ENCODE measurements around the gene EIF5AL1. TPM values are rescaled to one million over a fixed set of nuclear protein-coding genes. Genes with fewer than 3 reads are reported as not detected.
"Not testable (repeated sequence)": the region's sequence is repeated elsewhere in the genome, so short reads cannot be mapped to it uniquely, and the experiment has no call there.

EIF5AL1 gene
- total and polyA plus RNA-seq, 2 of the 13 experiments (the other 11 are each of a cell fraction or from before 2014, with no cell fraction given), result 0.22 to 0.50 TPM

GRCh38 chr10:79503787-79504186 is 8.5 kb upstream of the EIF5AL1 start:
- H3K4me2 ChIP-seq (ENCODE audit: low read depth, low read length); H3K4me1 ChIP-seq (ENCODE audit: insufficient read depth, low read length); H3K27ac ChIP-seq (ENCODE audit: extremely low read length, insufficient read depth, low read length); H3K9ac ChIP-seq (ENCODE audit: insufficient read depth, low read depth, low read length); H3K36me3 ChIP-seq (replicated peaks in 1 of 2; ENCODE audit: control insufficient read depth in 1 of 2, insufficient read depth in 2 of 2, low read length in 2 of 2); in situ Hi-C loops (cut with HindIII; ENCODE audit: extremely low pct_ligation_motif_present, low pct_unique_long_range_greater_than_20kb); H2AFZ ChIP-seq (ENCODE audit: low read length); POLR2A ChIA-PET; DNase-seq (ENCODE audit: low spot score); CTCF ChIA-PET (ENCODE audit: low intra/inter-chr PET ratio, low total read pairs); BruUV-seq (replicated peaks); intact Hi-C loops (cut with micrococcal nuclease; ENCODE audit: unreplicated experiment); H3K4me3 ChIP-seq (replicated peaks in 1 of 3; ENCODE audit: insufficient read depth in 1 of 3, low read depth in 2 of 3, low read length in 3 of 3); H3K9me3 ChIP-seq (ENCODE audit: low read length); ATAC-seq; H4K20me1 ChIP-seq (ENCODE audit: insufficient read depth, low read length); H3K79me2 ChIP-seq (ENCODE audit: insufficient read depth, low read length): not testable (repeated sequence)
- FAIRE-seq, result peak; percentile 56
- peaks cover 0 to 19% of the 10 kb centered on the region in 2 experiments; a peak in 3 of 5 replicates for H3K27me3 ChIP-seq (ENCODE audit: control insufficient read depth in 1 of 2, insufficient read depth in 2 of 2, low read length in 2 of 2)
- WGBS (ENCODE audit: low lambda C conversion rate), result 0% methylated on average over 4 of the region's 4 CpGs

- H3K79me2 ChIP-seq (ENCODE audit: insufficient read depth, low read length); H3K4me2 ChIP-seq (ENCODE audit: low read depth, low read length); H2AFZ ChIP-seq (ENCODE audit: low read length); FAIRE-seq; H3K9me3 ChIP-seq (ENCODE audit: low read length); H3K27ac ChIP-seq (ENCODE audit: extremely low read length, insufficient read depth, low read length); H3K36me3 ChIP-seq (replicated peaks in 1 of 2; ENCODE audit: control insufficient read depth in 1 of 2, insufficient read depth in 2 of 2, low read length in 2 of 2); CTCF ChIA-PET (ENCODE audit: low intra/inter-chr PET ratio, low total read pairs); intact Hi-C loops (cut with micrococcal nuclease; ENCODE audit: unreplicated experiment); H3K9ac ChIP-seq (ENCODE audit: insufficient read depth, low read depth, low read length); H3K4me1 ChIP-seq (ENCODE audit: insufficient read depth, low read length); BruUV-seq (replicated peaks); DNase-seq (ENCODE audit: low spot score); ATAC-seq; H3K4me3 ChIP-seq (replicated peaks in 1 of 3; ENCODE audit: insufficient read depth in 1 of 3, low read depth in 2 of 3, low read length in 3 of 3); POLR2A ChIA-PET; in situ Hi-C loops (cut with HindIII; ENCODE audit: extremely low pct_ligation_motif_present, low pct_unique_long_range_greater_than_20kb); H4K20me1 ChIP-seq (ENCODE audit: insufficient read depth, low read length): not testable (repeated sequence)
- no CpG with 5 or more reads among the region's 2 CpGs for WGBS (ENCODE audit: low lambda C conversion rate)
- H3K27me3 ChIP-seq (ENCODE audit: control insufficient read depth in 1 of 2, insufficient read depth in 2 of 2, low read length in 2 of 2), result peaks cover 0 to 14% of the 10 kb centered on the region in 2 experiments; a peak in 2 of 5 replicates
Observed at GRCh38 chr10:79504483-79504882, 7.8 kb upstream of the EIF5AL1 start.

GRCh38 chr10:79505328-79505727 is 7.0 kb upstream of the EIF5AL1 start:
- H3K4me1 ChIP-seq (ENCODE audit: insufficient read depth, low read length); H3K36me3 ChIP-seq (replicated peaks in 1 of 2; ENCODE audit: control insufficient read depth in 1 of 2, insufficient read depth in 2 of 2, low read length in 2 of 2); POLR2A ChIA-PET: not testable (repeated sequence)

More at GRCh38 chr10:79505328-79505727, 7.0 kb upstream of the EIF5AL1 start:
- H3K79me2 ChIP-seq (ENCODE audit: insufficient read depth, low read length); ATAC-seq; BruUV-seq (replicated peaks); H4K20me1 ChIP-seq (ENCODE audit: insufficient read depth, low read length); H3K9ac ChIP-seq (ENCODE audit: insufficient read depth, low read depth, low read length); in situ Hi-C loops (cut with HindIII; ENCODE audit: extremely low pct_ligation_motif_present, low pct_unique_long_range_greater_than_20kb); H3K27ac ChIP-seq (ENCODE audit: extremely low read length, insufficient read depth, low read length); DNase-seq (ENCODE audit: low spot score); H3K4me3 ChIP-seq (replicated peaks in 1 of 3; ENCODE audit: insufficient read depth in 1 of 3, low read depth in 2 of 3, low read length in 3 of 3); H3K9me3 ChIP-seq (ENCODE audit: low read length); H2AFZ ChIP-seq (ENCODE audit: low read length); intact Hi-C loops (cut with micrococcal nuclease; ENCODE audit: unreplicated experiment); FAIRE-seq; H3K4me2 ChIP-seq (ENCODE audit: low read depth, low read length); CTCF ChIA-PET (ENCODE audit: low intra/inter-chr PET ratio, low total read pairs): not testable (repeated sequence)
- H3K27me3 ChIP-seq (ENCODE audit: control insufficient read depth in 1 of 2, insufficient read depth in 2 of 2, low read length in 2 of 2), result peaks cover 0 to 11% of the 10 kb centered on the region in 2 experiments; a peak in 2 of 5 replicates
